ENCODE results near the gene GLT1D1.

GLT1D1 gene

DNA sequence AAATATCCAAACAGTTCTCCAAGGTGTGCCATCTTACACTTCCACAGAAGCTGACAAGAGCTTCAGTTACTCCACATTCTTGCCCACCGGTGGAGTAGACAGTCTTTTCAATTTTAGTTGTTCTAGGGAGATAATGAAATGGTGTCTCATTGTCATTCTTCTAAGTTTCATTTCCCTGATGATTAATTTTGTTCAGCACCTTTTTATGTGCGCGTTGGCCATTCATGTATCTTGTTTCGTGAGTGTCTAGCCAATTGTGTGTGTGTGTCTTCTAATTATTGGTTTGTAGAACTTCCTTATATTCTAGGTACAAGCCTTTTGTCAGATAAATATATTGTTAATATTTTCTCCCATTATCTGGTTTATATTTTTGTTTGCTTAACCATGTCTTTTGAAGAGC, 63.1 kb downstream of the GLT1D1 start:
- DNase-seq = no peak

DNA sequence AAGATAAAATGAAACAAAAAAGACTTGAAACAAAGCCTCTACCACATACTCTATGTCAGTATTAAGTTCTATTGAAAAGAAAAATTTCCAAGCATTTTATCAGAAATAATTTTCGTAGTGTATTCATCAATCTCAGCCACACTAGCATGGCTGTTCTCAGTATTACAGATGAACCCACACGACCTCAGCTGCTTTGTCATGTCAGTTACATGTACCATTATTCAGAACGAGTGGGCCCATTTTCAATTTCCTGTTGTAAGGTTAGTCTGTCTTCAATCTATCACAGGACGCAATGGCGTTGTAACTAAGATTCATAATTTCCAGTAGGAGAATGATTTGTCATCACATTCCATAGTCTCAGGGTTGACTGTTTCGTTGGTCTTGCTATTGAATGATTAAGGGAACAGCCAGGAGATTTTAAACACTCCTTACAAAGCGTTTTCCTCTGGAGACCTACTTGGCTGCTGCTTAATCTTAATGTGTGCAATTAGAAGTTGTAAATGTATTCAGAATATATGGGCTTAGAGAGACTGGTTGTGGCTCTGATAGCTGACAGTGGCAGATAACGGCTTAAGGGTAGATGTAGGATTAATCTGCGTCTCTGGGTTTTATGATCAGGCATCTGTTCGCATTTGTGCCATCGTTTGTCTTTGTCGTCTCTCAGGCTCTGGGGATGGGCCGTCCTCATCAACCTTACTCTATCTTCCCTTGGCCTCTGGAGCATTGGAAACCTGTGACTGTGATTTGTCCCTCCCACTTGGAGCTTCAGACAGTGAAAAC, 65.4 kb downstream of the GLT1D1 start:
- no peak for DNase-seq

GRCh38 chr12:128920468-128920867, 67.2 kb downstream of the GLT1D1 start:
- DNase-seq = no peak

DNA sequence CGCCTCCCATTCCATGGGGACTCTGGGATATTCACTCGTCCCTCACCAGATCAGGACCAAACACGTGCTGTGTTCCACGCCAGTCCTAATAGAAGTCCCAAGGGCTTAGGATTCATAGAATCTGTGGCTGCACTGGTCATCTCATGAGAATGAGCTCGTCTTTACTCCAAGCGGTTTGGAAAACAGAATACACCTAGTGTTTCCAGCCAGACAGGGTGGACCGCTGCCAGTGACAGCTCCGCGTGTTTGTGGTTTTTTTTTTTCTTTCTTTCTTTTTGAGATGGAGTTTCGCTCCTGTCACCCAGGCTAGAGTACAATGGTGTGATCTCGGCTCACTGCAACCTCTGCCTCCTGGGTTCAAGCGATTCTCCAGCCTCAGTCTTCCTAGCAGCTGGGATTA, 75.1 kb downstream of the GLT1D1 start:
- no peak for DNase-seq

DNA sequence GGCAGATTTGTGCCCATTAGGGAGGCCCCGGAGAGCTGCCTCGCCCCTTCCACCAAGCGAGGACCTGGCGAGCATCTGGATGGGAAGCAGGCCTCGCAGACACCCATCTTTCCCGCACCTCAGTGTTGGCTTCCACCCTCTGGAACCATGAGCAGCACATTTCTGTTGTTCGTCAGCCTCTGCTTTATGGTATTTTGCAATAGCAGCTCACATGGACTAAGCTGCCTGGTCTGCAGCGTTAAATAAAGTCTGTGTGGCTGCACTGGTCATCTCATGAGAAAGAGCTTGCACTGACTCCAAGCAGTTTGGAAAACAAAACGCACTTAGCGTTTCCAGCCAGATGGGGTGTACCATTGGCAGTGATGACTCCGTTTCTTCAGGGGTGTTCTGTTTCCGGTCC, 75.8 kb downstream of the GLT1D1 start:
- no peak for DNase-seq

- DNase-seq = no peak
Measured at GRCh38 chr12:128930606-128931005, 77.3 kb downstream of the GLT1D1 start.

- no peak for DNase-seq
Measured at GRCh38 chr12:128932521-128932920, 79.2 kb downstream of the GLT1D1 start.

- DNase-seq = no peak
Measured at GRCh38 chr12:128933039-128933438, 79.8 kb downstream of the GLT1D1 start.

GRCh38 chr12:128933926-128934325, 80.6 kb downstream of the GLT1D1 start:
- no peak for DNase-seq

GRCh38 chr12:128938886-128939285, 85.6 kb downstream of the GLT1D1 start:
- no peak for DNase-seq

DNA sequence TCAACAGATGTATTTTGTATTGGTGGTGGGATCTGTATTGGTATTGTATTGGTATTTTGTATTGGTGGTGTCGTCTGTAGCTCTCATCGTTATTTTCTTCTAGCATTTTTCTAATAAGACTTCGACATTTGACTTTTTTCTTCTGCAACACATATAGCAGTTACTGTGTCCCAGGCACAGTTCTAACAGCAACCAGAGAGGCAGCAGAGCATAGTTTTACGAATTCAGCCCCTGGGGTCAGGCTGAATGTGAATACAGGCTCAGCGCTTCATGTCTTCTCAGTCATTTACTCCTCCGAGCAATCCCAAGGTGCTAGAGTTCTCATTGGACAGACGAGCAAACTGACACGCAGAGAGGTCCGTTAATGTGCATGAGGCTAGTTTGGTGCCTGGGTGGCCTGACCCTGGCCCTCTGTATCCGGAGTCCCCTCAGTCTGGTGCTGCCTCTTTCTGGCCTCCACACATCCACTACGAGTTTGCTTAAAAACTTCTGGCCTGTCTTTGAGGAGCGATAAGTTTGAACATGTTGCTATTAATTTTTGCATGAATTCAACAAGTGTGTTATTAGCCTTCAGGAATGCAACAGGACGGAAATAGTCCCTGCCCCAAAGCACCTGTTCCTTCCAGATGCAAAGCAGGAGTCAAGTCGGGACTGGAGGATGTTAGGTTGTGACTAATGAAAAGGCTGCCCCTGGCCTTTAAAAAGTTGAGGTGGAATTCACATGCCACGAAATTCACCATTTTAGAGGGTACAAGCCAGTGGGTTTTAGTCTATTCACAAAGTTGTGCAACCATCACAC, 87.0 kb downstream of the GLT1D1 start:
- no peak for DNase-seq

- DNase-seq = no peak
Measured at GRCh38 chr12:128940974-128941373, 87.7 kb downstream of the GLT1D1 start.

GRCh38 chr12:128942960-128943477, 89.7 kb downstream of the GLT1D1 start:
- DNase-seq = no peak

DNA sequence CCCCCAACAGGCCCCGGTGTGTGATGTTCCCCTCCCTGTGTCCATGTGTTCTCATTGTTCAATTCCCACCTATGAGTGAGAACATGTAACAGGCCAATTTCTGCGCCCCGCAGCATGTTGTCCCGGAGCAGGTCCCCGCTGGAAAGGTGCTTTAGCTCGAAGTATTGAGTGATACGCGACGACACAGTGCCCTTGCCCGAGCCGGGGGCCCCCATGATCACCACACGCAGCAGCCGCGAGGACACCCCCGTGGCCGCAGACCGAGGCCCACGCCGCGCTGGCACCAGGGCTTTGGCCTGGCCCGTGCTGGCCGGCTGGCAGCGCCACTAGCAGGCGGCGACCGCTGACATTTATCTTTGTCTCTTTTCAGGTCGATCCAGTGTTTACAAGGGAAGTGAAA, 91.7 kb downstream of the GLT1D1 start:
- DNase-seq = no peak

DNA sequence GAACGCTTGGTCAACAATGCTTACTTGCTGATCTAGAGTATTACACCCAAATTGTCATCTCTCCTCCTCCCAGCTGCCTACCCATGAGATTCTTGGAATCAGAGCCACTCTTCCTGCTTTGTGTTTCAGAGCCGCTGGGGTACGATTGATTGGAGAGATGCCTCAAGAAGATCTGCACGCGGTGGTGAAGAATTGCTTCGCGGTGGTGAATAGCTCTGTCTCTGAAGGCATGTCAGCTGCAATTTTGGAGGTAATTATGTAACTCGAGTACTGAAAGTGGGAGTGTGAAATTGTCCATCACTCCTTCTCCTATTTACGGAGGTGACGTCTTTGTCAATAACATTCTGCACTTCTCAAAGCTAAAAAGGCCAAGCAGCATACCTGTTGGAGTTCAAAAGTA, 93.9 kb downstream of the GLT1D1 start:
- no peak for DNase-seq

GRCh38 chr12:128949086-128949485, 95.8 kb downstream of the GLT1D1 start:
- DNase-seq = no peak

- no peak for DNase-seq
Measured at GRCh38 chr12:128951448-128951847, 98.2 kb downstream of the GLT1D1 start.

DNA sequence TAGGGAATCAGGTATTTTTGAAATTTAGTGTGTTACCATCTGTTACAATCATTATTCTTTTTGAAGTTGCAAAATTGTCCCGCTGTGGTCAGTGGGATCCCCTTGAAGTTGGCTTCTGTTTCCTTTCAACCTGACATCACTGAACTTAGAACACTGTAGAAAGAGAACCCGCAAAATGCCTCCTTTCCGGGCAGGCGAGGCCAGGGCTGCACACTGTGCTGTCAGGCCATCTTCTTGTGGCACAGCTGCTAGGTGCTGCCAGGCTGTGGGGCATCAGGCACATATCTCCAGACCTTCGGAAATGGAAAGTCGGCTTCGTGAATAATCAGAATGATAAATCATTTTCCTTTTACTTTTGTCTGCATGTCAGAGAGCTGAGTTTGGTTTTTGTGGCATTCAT, 103.5 kb downstream of the GLT1D1 start:
- no peak for DNase-seq

DNA sequence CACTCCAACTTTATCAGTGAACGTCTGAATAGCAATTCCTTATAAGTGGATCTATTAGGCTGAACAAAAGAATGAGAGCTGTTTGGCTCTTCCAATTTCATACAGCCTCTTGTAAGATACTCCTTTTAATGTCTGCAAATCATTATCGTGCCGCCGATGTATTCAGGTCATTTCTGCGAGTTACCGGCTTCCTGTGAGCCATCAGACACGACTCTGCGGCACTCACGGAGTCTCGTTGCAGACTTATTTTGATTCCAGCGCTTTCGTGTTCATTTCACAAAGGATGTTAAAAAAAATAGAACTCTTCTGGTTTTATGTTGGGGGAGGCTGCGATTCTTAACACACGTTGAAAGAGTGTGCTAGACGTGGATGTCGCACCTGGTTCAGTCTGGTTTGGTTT, 106.6 kb downstream of the GLT1D1 start:
- no peak for DNase-seq

- no peak for DNase-seq
Measured at GRCh38 chr12:128961308-128961902, 108.1 kb downstream of the GLT1D1 start.

DNA sequence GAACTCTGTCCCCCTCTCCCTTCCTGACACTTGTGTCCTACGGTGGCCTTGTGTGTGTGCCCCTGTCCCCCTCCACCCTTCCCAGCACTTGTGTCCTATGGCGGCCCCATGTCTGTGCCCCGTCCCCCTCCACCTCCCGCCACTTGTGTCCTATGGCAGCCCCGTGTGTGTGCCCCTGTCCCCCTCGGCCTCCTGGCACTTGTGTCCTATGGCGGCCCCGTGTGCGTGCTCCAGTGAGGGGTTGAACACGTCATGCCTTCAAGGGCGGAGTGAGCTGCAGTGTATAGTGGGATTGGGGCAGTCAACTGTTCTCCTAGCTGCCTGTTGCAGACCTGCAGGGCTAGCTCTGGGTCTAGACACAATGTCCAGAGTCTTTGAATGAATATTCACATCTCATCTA, 108.7 kb downstream of the GLT1D1 start:
- DNase-seq = no peak

- DNase-seq = no peak
Measured at GRCh38 chr12:128966203-128966810, 113.0 kb downstream of the GLT1D1 start.

GRCh38 chr12:128968668-128969067, 115.4 kb downstream of the GLT1D1 start:
- DNase-seq = no peak

Data from cortex of kidney (tissue), 1 donor.